Gastrocnemius medialis (tissue), 4 donors: ENCODE results near the gene RNF14. TPM values are rescaled to one million over a fixed set of nuclear protein-coding genes. Genes with fewer than 3 reads are reported as not detected.
A peak's percentile ranks its signal among the peaks of the same experiment; 100 is the strongest.

ENCODE experiments used
- ATAC-seq, 2 donors: fragments of 150-250 bp; one replicate each; pipeline ENCODE4 v1.9.1; 2016
- DNase-seq, 2 donors: peaks; one replicate each; pipeline ENCODE4 v3.0.0-alpha.2; 2019
- H3K27ac ChIP-seq, 4 donors: fragments of 200-600 bp; sonication (generic); 1 replicate in 1 of 4; 2 replicates in 3 of 4; pipeline ENCODE4 v1.5.1; 2016 to 2018; ENCODE audit warnings: mild to moderate bottlenecking in 2 of 4, moderate library complexity in 1 of 4
- H3K27me3 ChIP-seq, 3 donors: fragments of 200-600 bp; sonication (generic) in 2 of 3; 1 replicate in 1 of 3; 2 replicates in 2 of 3; pipeline versions ENCODE4 v1.5.1 to v1.6.0; 2016 to 2019; ENCODE audit warnings: mild to moderate bottlenecking in 1 of 3, moderate library complexity in 1 of 3
- H3K36me3 ChIP-seq, 2 donors: fragments of 200-600 bp; sonication (generic) in 1 of 2; one replicate each; pipeline ENCODE4 v1.5.1; 2017 to 2018
- H3K4me1 ChIP-seq, 2 donors: fragments of 200-600 bp; sonication (generic) in 1 of 2; one replicate each; pipeline ENCODE4 v1.5.1; 2016 to 2017; ENCODE audit warnings: mild to moderate bottlenecking in 2 of 2
- H3K4me3 ChIP-seq, 4 donors: fragments of 200-600 bp; sonication (generic) in 3 of 4; 1 replicate in 1 of 4; 2 replicates in 3 of 4; pipeline ENCODE4 v1.5.1; 2016 to 2019; ENCODE audit warnings: mild to moderate bottlenecking in 2 of 4
- H3K9me3 ChIP-seq, 3 donors: fragments of 200-600 bp; sonication (generic) in 2 of 3; 1 replicate in 1 of 3; 2 replicates in 2 of 3; pipeline ENCODE4 v1.5.1; 2016 to 2019
- POLR2A ChIP-seq, 2 donors: fragments of 450-650 bp; IDR thresholded peaks; one replicate each; pipeline ENCODE4 v1.6.1; 2017; ENCODE audit warnings: antibody characterized with exemption in 2 of 2, mild to moderate bottlenecking in 2 of 2, moderate library complexity in 2 of 2
- in situ Hi-C, 4 donors: fragments of 200-750 bp; cut with MboI; loops; one replicate each; pipeline versions ENCODE4 v1.15.0 to v1.8.0; 2017; ENCODE audit warnings: low sequenced_read_pairs in 4 of 4
- intact Hi-C: fragments of 100-400 bp; cut with DNase I; formaldehyde crosslinking; loops from one replicate; pipeline ENCODE4 v1.15.1; 2023; ENCODE audit warnings: low total_unique reads
- total RNA-seq, 4 donors: library from RNA; depleted of rRNA; stranded (reverse); fragments of >200 nt; gene quantifications; one replicate each; pipeline versions ENCODE4 v1.1.0 to v1.2.3, GENCODE V29; 2016
- TF ChIP-seq, protein P1 (sequence below), 5 experiments: fragments of 450-650 bp in 3 of 5; fragments of 200-600 bp in 2 of 5; sonication (generic) in 2 of 5; IDR thresholded peaks in 4 of 5; conservative IDR thresholded peaks in 1 of 5; 1 replicate in 4 of 5; 2 replicates in 1 of 5; pipeline ENCODE4 v1.5.1; 2016 to 2019; ENCODE audit warnings: antibody characterized with exemption in 5 of 5, mild to moderate bottlenecking in 3 of 5, moderate library complexity in 3 of 5

RNF14 gene
- total RNA-seq, 4 donors from 2014 or later, result 71.4 to 107 (median 84.5) TPM

GRCh38 chr5:142015781-142016533 is 47.1 kb downstream of the RNF14 start:
- H3K9me3 ChIP-seq, result no peaks in the 10 kb centered on the region
- in situ Hi-C loops, result loop anchor here in 1 of 4 donors (5.0 to 25.0 kb wide), 2 partner anchors 91 to 871 kb away; partner anchors contain the start of gene NDFIP1
- ATAC-seq (no peak), DNase-seq (no peak)
- intact Hi-C loops, result loop anchor here (2.0 kb wide), 2 partner anchors 23 to 93 kb away; partner anchors contain the start of gene NDFIP1
- peaks cover 15 to 19% of the 10 kb centered on the region in 2 donors for H3K4me1 ChIP-seq
- TF ChIP-seq, protein P1, sequence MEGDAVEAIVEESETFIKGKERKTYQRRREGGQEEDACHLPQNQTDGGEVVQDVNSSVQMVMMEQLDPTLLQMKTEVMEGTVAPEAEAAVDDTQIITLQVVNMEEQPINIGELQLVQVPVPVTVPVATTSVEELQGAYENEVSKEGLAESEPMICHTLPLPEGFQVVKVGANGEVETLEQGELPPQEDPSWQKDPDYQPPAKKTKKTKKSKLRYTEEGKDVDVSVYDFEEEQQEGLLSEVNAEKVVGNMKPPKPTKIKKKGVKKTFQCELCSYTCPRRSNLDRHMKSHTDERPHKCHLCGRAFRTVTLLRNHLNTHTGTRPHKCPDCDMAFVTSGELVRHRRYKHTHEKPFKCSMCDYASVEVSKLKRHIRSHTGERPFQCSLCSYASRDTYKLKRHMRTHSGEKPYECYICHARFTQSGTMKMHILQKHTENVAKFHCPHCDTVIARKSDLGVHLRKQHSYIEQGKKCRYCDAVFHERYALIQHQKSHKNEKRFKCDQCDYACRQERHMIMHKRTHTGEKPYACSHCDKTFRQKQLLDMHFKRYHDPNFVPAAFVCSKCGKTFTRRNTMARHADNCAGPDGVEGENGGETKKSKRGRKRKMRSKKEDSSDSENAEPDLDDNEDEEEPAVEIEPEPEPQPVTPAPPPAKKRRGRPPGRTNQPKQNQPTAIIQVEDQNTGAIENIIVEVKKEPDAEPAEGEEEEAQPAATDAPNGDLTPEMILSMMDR (IDR thresholded peaks at IDR 0.05 in 4 of 5, conservative IDR thresholded peaks at IDR 0.05 in 1 of 5), result no peak
- TF ChIP-seq POLR2A (IDR thresholded peaks at IDR 0.05), result no peak
- H3K27ac ChIP-seq, result peak overlapping the region in 2 of 4 donors; percentile 1 to 14
- H3K36me3 ChIP-seq, result no peaks in the 10 kb centered on the region
- H3K4me3 ChIP-seq, result no peak overlapping the region
- no peaks in the 10 kb centered on the region for H3K27me3 ChIP-seq

GRCh38 chr5:142016556-142016955 is 47.7 kb downstream of the RNF14 start:
- TF ChIP-seq, protein P1 (IDR thresholded peaks at IDR 0.05 in 4 of 5, conservative IDR thresholded peaks at IDR 0.05 in 1 of 5), result no peak
- ATAC-seq, result no peak
- Histone ChIP-seq H3K9me3 (no peaks in the 10 kb centered on the region), H3K36me3 (no peaks in the 10 kb centered on the region), H3K27me3 (no peaks in the 10 kb centered on the region), H3K4me1 (peaks cover 15 to 19% of the 10 kb centered on the region in 2 donors), H3K27ac (no peak overlapping the region), H3K4me3 (no peak overlapping the region)
- intact Hi-C loops (no loop called here), in situ Hi-C loops (loop anchor here in 1 of 4 donors (5.0 to 25.0 kb wide), 2 partner anchors 91 to 871 kb away; partner anchors contain the start of gene NDFIP1)
- DNase-seq, result no peak

- H3K4me3 ChIP-seq, result no peak overlapping the region
- ATAC-seq, result no peak
- intact Hi-C loops, result no loop called here
- H3K9me3 ChIP-seq, result no peaks in the 10 kb centered on the region
- H3K27me3 ChIP-seq, result no peaks in the 10 kb centered on the region
- H3K36me3 ChIP-seq, result no peaks in the 10 kb centered on the region
- H3K4me1 ChIP-seq, result peaks cover 9 to 14% of the 10 kb centered on the region in 2 donors
- in situ Hi-C loops, result loop anchor here in 1 of 4 donors (5.0 to 25.0 kb wide), 2 partner anchors 89 to 869 kb away; partner anchors contain the start of gene NDFIP1
- TF ChIP-seq, protein P1 (IDR thresholded peaks at IDR 0.05 in 4 of 5, conservative IDR thresholded peaks at IDR 0.05 in 1 of 5), result no peak
- no peak for TF ChIP-seq POLR2A (IDR thresholded peaks at IDR 0.05)
- H3K27ac ChIP-seq, result no peak overlapping the region
- no peak for DNase-seq
Observed at GRCh38 chr5:142017832-142018427, 49.0 kb downstream of the RNF14 start.

DNA sequence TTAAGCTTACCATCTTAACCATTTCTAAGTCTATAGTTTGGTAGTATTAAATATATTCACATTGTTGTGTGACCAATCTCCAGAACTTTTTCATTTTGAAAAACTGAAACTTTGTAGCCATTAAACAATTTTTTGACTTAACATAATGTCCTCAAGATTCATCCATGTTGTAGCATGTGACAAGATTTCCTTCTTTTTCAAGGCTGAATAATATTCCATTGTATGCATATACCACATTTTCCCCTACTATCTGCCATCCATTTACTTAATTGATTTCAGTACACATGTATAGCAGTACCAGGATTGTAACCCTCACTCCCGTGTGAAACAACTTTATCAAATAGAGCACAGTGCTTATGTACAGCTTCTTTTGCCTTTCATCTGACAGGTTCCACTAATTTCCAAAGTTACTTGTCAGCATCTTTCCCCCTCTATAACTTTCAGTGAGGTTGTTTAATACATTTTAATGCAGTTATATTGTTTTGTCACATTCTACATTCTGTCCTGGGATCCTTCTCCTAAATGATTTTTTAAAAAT is 51.3 kb downstream of the RNF14 start:
- intact Hi-C loops, result no loop called here
- H3K4me3 ChIP-seq, result no peak overlapping the region
- no peak for DNase-seq
- no peaks in the 10 kb centered on the region for H3K27me3 ChIP-seq
- no peaks in the 10 kb centered on the region for H3K36me3 ChIP-seq
- in situ Hi-C loops, result loop anchor here in 1 of 4 donors (25.0 kb wide), 1 partner anchor 867 kb away; no protein-coding TSS in a partner anchor
- ATAC-seq, result no peak
- H3K9me3 ChIP-seq, result no peaks in the 10 kb centered on the region
- peaks cover 5 to 7% of the 10 kb centered on the region in 2 donors for H3K4me1 ChIP-seq
- H3K27ac ChIP-seq, result no peak overlapping the region
- TF ChIP-seq POLR2A (IDR thresholded peaks at IDR 0.05), result no peak
- TF ChIP-seq, protein P1 (IDR thresholded peaks at IDR 0.05 in 4 of 5, conservative IDR thresholded peaks at IDR 0.05 in 1 of 5), result no peak
